GM19240 (cell line): ENCODE results near the gene EMSY.

Source experiments
- DNase-seq: peaks from one replicate; pipeline ENCODE4 v3.0.0; 2011; ENCODE audit warnings: low spot score; ENCODE audit not compliant: insufficient read length

The EMSY gene

GRCh38 chr11:76596652-76597051 is 151.8 kb downstream of the EMSY start:
- no peak for DNase-seq

DNA sequence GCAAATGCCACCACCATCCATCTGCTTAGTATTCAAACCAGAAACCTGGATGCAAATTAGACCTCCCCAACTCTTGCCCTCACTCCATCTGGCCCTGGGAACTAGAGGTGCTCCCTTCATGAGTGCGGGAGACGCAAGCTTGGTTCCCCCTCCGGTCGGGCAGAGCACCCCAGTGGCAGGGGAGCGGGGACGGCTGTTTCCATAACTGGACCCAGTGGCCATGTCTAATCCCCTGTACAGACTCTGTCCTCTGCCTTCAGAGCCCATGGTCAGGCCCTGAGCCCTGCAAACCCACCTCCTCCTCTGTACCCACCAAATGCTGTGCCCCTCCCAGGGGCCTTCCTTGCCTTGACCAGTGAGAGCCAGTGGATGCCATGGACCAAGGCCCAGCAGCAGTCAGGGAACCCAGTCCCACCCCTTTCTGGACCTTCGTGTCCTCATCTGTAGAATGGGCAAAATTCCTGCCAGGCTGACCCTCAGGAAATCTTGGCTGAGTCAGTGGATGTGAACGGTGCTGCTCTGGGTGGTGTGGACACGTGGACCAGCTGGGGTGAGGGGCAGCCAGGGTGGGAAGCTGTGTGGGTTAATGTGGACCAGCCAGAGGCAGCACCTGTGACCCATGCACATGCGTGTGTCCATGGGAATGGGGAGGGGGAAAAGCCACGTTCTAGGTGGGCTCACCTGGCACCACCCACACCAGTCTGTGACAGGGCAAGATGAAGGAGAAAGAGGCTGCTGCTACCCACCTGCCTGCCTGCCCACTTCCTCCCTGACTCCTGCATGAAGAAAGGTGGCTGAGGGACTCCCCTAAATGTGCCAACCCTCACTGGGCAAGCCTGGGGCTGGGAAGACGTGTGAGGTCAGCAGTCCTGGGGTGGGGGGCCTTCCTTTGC is 153.0 kb downstream of the EMSY start:
- no peak for DNase-seq

- no peak for DNase-seq
Measured at GRCh38 chr11:76598426-76598839, 153.6 kb downstream of the EMSY start.

DNA sequence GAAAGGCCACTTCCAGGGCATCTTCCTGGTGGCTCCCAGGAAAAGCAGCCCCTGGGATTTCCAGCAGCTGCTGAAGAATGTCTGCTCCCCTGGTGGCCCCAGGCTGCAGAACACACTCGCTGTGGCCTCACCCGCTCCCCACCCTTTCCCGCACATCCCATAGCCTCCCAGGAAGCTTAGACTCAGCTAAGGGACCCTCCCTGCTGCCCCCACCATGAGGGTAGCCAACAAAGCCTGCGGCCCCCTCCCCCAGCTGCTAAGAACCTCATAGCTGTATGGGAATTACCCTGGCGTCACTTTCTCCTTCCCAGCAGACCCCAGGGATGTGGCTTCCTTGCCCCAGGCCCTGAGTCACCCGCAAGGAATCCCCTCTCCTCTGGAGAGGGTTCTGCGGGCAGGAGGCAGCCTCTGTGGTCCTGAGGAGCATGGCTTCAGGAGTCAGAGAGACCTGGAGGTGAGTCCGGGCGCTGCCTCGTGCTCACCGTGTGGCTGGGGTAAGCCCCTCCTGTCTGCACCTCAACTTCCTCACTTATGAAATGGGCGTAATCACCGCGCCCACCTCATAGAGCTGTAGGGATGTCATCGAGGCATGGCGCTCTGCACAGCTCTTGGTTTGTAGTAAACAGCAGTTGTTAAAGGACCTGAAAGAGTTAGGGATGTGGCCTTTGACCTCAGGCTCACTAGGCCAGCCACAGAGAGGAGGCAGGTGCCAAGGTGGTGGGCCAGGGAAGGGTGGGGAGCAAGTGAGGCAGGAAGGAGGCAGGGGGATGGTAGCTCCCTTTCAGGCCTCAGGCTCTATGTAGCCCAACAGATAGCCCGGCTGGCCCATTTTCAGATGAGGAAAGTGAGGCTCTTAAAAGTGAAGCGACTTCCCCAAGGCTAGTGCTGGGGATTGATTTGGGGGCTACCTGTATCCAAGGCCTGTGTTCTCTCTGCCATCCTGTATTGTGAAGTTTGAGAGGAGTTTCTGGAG is 154.5 kb downstream of the EMSY start:
- no peak for DNase-seq

DNA sequence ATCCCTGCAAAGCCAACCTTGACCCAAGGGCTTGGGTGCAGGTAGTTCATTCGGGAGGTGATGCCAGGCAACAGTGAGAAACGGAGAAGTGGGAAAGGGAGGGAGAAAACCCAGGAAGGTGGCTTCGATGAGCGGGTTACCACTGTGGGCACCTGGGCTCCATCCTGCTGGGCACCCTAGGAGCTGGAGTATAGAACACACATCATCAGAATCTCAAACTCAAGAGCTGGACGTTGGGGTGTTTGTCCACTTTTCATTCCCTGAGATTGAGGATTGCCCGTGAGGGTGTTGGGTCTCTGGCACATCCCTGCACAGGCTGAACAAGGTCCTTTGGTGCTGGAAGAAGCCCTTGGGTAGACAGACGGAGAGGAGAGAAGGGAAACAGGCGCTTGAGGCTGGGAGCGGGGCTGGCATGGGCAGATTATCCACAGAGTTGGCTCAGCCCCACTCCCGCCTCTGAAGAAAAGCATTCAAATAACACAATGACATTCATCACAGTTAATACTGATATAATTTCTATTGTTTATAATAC is 155.4 kb downstream of the EMSY start:
- no peak for DNase-seq

DNA sequence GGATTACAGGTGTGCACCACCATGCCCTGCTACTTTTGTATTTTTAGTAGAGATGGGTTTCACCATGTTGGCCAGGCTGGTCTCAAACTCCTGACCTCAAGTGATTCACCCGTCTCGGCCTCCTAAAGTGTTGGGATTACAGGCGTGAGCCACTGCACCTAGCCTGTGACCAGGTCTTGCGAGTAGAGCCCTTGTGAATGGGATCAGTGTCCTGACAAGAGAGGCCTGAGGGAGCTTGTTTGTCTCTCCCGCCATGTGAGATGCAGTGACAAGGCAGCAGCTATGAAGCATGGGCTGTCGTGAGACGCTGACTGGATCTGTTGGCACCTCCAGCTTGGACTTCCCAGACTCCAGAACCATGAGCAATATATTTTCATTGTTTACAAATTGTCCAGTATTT is 156.5 kb downstream of the EMSY start:
- DNase-seq, result no peak

GRCh38 chr11:76601724-76602123 is 156.9 kb downstream of the EMSY start:
- no peak for DNase-seq

- no peak for DNase-seq
Measured at GRCh38 chr11:76602431-76602861, 157.6 kb downstream of the EMSY start.
